Caco-2 (cell line): ENCODE results near the gene UGT1A5. TPM values are rescaled to one million over a fixed set of nuclear protein-coding genes. Genes with fewer than 3 reads are reported as not detected.

ENCODE experiments used
- BruUV-seq: library from RNA; stranded (reverse); fragments of 400-500 nt; replicated peaks from 2 replicates; lab custom pipeline; 2021; lab: Mats Ljungman, UMichigan
- CTCF ChIA-PET: fragments of 300-600 bp; sonication (Branson Sonifier 250); formaldehyde crosslinking; loops from one replicate; lab custom pipeline; 2022; ENCODE audit warnings: antibody characterized with exemption; lab: Charles Lee
- POLR2A ChIA-PET: fragments of 300-600 bp; sonication (Branson Sonifier 250); formaldehyde crosslinking; loops from one replicate; lab custom pipeline; 2022; ENCODE audit warnings: antibody characterized with exemption; lab: Charles Lee
- DNase-seq, 2 experiments: peaks; one replicate each; pipeline versions ENCODE4 v3.0.0 to v3.0.0-alpha.2; 2020 to 2022
- H3K27me3 ChIP-seq: replicated peaks from 2 replicates; pipeline ENCODE4 v1.6.0; 2011; ENCODE audit warnings: low read length; ENCODE audit not compliant: control insufficient read depth, insufficient read depth
- H3K36me3 ChIP-seq: 2 replicates; pipeline ENCODE4 v1.5.1; 2011; ENCODE audit warnings: low read length; ENCODE audit not compliant: control insufficient read depth, insufficient read depth
- H3K4me1 ChIP-seq: fragments of 250-450 bp; sonication (Bioruptor Pico); 2 replicates; pipeline ENCODE4 v1.5.1; 2020; ENCODE audit warnings: mild to moderate bottlenecking
- H3K4me3 ChIP-seq: 2 replicates; pipeline ENCODE4 v1.5.1; 2011; ENCODE audit warnings: low read depth, mild to moderate bottlenecking, control low read depth, low read length
- H3K9me3 ChIP-seq: fragments of 250-450 bp; sonication (Bioruptor Pico); 2 replicates; pipeline ENCODE4 v1.5.1; 2020; ENCODE audit warnings: mild to moderate bottlenecking, moderate library complexity
- H3K27ac Mint-ChIP-seq: one replicate; pipeline ENCODE4 v1.8.0; 2022; ENCODE audit warnings: mixed read lengths; ENCODE audit not compliant: unreplicated experiment
- H3K27me3 Mint-ChIP-seq: one replicate; pipeline ENCODE4 v1.8.0; 2022; ENCODE audit warnings: mixed read lengths; ENCODE audit not compliant: insufficient read depth, unreplicated experiment
- H3K36me3 Mint-ChIP-seq: one replicate; pipeline ENCODE4 v1.8.0; 2022; ENCODE audit warnings: mild to moderate bottlenecking, mixed read lengths; ENCODE audit not compliant: insufficient read depth, unreplicated experiment
- H3K4me1 Mint-ChIP-seq: one replicate; pipeline ENCODE4 v1.8.0; 2022; ENCODE audit warnings: low read depth, mixed read lengths; ENCODE audit not compliant: unreplicated experiment
- H3K4me3 Mint-ChIP-seq: one replicate; pipeline ENCODE4 v1.8.0; 2022; ENCODE audit warnings: mild to moderate bottlenecking, moderate library complexity, mixed read lengths; ENCODE audit not compliant: unreplicated experiment
- H3K9me3 Mint-ChIP-seq: one replicate; pipeline ENCODE4 v1.8.0; 2022; ENCODE audit warnings: mixed read lengths; ENCODE audit not compliant: unreplicated experiment
- CTCF ChIP-seq, 2 experiments: fragments of 200-600 bp in 1 of 2; IDR thresholded peaks; 1 replicate in 1 of 2; 2 replicates in 1 of 2; pipeline versions ENCODE4 v1.5.1 to v1.8.0; 2011 to 2022; ENCODE audit warnings: antibody characterized with exemption in 1 of 2, control low read depth in 1 of 2, inconsistent platforms in 1 of 2, low read depth in 1 of 2, low read length in 1 of 2, mild to moderate bottlenecking in 1 of 2, moderate library complexity in 1 of 2; ENCODE audit not compliant: insufficient read depth in 1 of 2, severe bottlenecking in 1 of 2, unreplicated experiment in 1 of 2
- intact Hi-C: fragments of 100-400 bp; cut with micrococcal nuclease; formaldehyde crosslinking; loops from one replicate; pipeline ENCODE4 v1.10.0; 2022; ENCODE audit not compliant: unreplicated experiment
- total RNA-seq: library from RNA; stranded (reverse); gene quantifications from 2 replicates; pipeline ENCODE4 v1.2.3, GENCODE V29; 2022

UGT1A5 gene
- total RNA-seq, 1 experiment from 2014 or later, result 1.2 TPM

GRCh38 chr2:233821709-233822100 is 109.0 kb downstream of the UGT1A5 start:
- H3K36me3 ChIP-seq, result no peaks in the 10 kb centered on the region
- H3K4me1 ChIP-seq, result no peaks in the 10 kb centered on the region
- no peaks in the 10 kb centered on the region for H3K4me1 Mint-ChIP-seq
- BruUV-seq, result no TSS peak
- intact Hi-C loops, result no loop called here
- H3K9me3 Mint-ChIP-seq, result no peaks in the 10 kb centered on the region
- CTCF ChIA-PET, result no interaction called here
- TF ChIP-seq CTCF (IDR thresholded peaks at IDR 0.05; ENCODE audit: insufficient read depth in 1 of 2, low read depth in 1 of 2, low read length in 1 of 2, severe bottlenecking in 1 of 2, unreplicated experiment in 1 of 2), result no peak
- H3K36me3 Mint-ChIP-seq, result no peaks in the 10 kb centered on the region
- no peaks in the 10 kb centered on the region for H3K9me3 ChIP-seq
- H3K27me3 ChIP-seq, result no peaks in the 10 kb centered on the region
- no peak overlapping the region for H3K4me3 ChIP-seq
- POLR2A ChIA-PET, result no interaction called here
- H3K27me3 Mint-ChIP-seq, result no peaks in the 10 kb centered on the region
- H3K27ac Mint-ChIP-seq, result no peak overlapping the region
- DNase-seq, result no peak
- no peak overlapping the region for H3K4me3 Mint-ChIP-seq

GRCh38 chr2:233822101-233822771 is 109.5 kb downstream of the UGT1A5 start:
- Mint-ChIP-seq H3K27ac (no peak overlapping the region), H3K27me3 (no peaks in the 10 kb centered on the region), H3K4me3 (no peak overlapping the region), H3K4me1 (no peaks in the 10 kb centered on the region), H3K9me3 (no peaks in the 10 kb centered on the region), H3K36me3 (no peaks in the 10 kb centered on the region)
- no peak for DNase-seq
- H3K36me3 ChIP-seq, result no peaks in the 10 kb centered on the region
- no peaks in the 10 kb centered on the region for H3K27me3 ChIP-seq
- CTCF ChIA-PET, result interaction anchor here (0.6 kb wide), 1 partner anchor 637 kb away, joined by 3 read pairs; no protein-coding TSS in a partner anchor
- TF ChIP-seq CTCF (IDR thresholded peaks at IDR 0.05; ENCODE audit: insufficient read depth in 1 of 2, low read depth in 1 of 2, low read length in 1 of 2, severe bottlenecking in 1 of 2, unreplicated experiment in 1 of 2), result no peak
- intact Hi-C loops, result no loop called here
- no peak overlapping the region for H3K4me3 ChIP-seq
- BruUV-seq, result no TSS peak
- H3K4me1 ChIP-seq, result no peaks in the 10 kb centered on the region
- no peaks in the 10 kb centered on the region for H3K9me3 ChIP-seq
- POLR2A ChIA-PET, result no interaction called here

Other genes with a start within 250 kb of the UGT1A5 start
- 27.4 and 27.8 TPM in 2 replicates for gene USP40, start 146.1 kb upstream of the UGT1A5 start, total RNA-seq
- 0.14 and 0.50 TPM in 2 replicates for gene UGT1A8, start 95.3 kb upstream of the UGT1A5 start, total RNA-seq
- 0.77 and 1.0 TPM in 2 replicates for gene UGT1A10, start 76.5 kb upstream of the UGT1A5 start, total RNA-seq
- 0.20 and 0.39 TPM in 2 replicates for gene UGT1A9, start 41.0 kb upstream of the UGT1A5 start, total RNA-seq
- gene UGT1A7, start 31.0 kb upstream of the UGT1A5 start, total RNA-seq, result 0.18 and 0.63 TPM in 2 replicates
- gene UGT1A6, start 20.0 kb upstream of the UGT1A5 start, total RNA-seq, result 29.2 and 33.9 TPM in 2 replicates
- 0.79 and 0.84 TPM in 2 replicates for gene UGT1A4, start 5.8 kb downstream of the UGT1A5 start, total RNA-seq
- gene UGT1A3, start 16.1 kb downstream of the UGT1A5 start, total RNA-seq, result 0.64 and 0.65 TPM in 2 replicates
- 2.6 and 3.0 TPM in 2 replicates for gene UGT1A1, start 47.4 kb downstream of the UGT1A5 start, total RNA-seq
- not detected in 2 replicates for gene MROH2A, start 65.4 kb downstream of the UGT1A5 start, total RNA-seq
- gene HJURP, start 141.6 kb downstream of the UGT1A5 start, total RNA-seq, result 29.7 and 35.0 TPM in 2 replicates
- not detected in 2 replicates for gene TRPM8, start 204.5 kb downstream of the UGT1A5 start, total RNA-seq